Left hindlimb (tissue), 1 donor: ENCODE measurements around the gene RPL22.

Source experiments
- DNase-seq: peaks from one replicate; pipeline ENCODE4 v3.0.0-alpha.2; 2018

The RPL22 gene

DNA sequence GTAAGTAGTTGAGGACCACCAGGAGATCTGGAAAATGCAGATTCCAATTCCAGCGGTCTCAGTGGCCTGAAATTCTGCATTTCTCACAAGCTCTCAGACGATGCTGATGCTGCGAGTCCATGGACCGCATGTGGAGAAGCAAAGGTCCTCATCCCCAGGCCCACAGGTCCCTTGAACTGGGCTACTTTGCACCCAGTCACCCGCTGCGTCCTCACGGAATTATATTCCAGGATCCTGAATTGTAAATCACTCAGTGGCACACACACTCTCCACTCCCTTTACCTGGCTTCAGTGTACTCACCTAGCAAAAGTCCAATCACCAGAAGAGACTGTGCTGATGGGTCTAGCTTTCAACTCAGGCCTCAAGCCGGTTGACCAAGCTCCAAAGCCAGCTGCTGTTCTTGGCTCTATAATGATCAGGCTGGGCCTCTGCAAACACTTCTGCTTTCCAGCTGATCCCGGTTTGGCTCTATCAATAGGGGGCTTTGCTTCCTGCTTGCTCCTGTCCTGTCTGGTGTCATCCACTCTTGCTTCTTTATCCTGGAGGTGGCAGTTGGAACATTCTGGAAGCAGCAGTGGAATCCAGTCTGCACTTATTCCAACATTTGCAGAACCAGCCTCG is 904 bp upstream of the RPL22 start:
- DNase-seq = no peak

DNA sequence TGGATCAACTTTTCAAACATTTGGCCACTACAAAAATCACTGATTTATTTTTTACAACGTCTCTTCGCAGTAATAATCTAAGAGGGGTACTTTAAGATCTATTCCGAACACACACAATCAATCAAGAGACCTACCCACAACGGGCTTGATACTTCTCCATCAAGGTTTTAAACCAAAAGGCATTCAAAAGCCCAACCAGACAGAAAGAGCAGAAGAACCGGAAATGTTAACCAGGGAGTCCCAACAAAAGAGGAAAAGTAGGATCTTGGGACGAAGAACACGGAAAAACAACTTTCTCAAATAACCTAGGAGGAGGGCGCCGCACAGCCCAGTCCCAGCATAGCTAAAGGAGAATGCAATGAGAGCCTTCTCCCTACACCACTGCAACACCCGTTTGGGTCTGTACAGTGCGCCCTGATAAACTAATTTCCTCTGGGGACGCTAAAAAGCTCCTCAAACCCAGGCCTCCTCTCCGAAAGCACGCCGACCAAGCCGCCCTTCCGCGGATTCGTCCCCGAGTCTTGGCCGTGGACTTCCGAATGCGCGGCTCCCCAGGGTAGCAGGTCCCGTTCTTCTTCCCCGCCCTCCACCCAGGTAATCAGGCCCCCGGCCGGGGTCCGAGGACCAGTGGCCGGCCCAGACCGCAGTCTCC is 623 bp downstream of the RPL22 start:
- DNase-seq = no peak

DNA sequence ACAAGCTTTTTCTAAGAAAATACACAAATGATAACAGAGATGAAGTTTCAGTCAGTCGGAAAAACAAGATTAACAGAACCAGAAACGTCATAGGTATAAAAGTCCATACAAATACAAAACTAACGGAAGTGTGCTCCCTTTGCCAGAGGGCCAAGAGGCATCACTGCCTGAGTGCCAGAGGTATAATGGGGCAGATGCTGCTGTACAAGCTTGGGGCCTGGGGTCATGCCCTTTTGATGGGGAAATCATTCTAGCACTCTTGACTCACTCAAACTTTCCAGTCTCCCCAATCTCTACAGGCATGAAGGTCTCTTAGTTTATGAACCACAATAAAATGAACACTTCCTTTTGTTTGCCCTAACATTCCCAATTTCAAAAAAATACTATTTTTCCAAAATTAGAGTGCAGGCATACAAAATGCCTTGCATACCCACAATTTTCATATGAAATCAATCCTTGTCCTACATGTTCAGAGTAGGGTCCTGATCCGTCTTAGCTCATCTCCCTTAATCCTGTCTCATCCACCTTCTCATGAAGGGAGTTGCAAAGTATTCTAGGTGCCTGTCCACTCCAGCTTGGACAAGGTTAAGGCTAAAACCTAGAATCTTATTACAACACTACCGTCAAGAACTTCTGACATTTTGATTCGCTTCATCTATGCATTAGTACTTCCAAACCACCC is 1.5 kb downstream of the RPL22 start:
- no peak for DNase-seq

DNA sequence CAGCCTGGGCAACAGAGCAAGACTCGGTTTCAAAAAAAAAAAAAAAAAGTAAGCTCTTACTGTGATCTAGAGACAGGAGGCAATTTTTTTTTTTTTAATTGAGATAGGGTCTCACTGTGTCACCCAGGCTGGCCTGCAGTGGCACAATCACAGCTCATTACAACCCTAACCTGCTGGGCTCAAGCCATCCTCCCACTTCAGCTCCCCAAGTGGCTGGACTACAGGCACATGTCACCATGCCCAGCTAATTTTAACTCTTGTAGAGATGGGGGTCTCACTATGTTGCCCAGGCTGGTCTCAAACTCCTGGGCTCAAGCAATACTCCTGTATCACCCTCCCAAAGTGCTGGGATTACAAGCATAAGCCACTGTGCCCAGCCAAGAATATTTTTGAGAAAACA is 7.4 kb downstream of the RPL22 start:
- DNase-seq = no peak

- DNase-seq = no peak
Measured at GRCh38 chr1:6188466-6188865, 10.9 kb downstream of the RPL22 start.

DNA sequence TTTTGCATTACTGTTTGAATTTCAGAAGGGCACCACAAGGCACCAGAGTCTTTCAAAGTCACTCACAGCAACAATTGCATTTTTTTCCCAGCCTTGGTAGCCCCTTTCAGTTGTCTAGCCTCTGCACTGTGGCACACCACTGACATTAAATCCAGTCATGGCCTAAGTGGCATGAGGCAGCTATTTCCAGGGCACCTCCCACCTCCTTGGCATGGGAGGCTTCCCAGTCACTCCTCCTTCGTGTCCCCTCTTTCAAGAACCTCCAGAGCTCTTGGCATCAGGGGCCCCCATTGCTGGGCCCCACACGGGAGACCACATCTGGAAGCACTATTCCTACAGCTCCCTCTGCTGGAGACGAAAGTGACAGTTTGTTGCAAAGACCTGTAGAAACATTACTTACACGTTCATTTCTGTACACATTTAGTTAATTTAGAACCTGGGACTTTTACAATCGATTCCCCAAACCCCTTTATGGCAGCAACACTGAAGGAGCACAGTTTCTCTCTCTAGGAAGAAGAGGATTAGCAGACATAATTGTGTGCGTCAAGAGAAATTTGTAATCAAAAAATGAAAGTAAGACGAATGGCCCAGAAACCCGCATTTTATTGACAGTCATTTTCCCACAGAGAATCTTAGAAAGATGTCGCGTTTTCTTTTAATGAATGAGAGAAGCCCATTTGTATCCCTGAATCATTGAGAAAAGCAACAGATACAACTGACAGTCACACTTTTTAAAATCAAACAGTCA is 13.6 kb downstream of the RPL22 start:
- DNase-seq = no peak

- no peak for DNase-seq
Measured at GRCh38 chr1:6185151-6185550, 14.2 kb downstream of the RPL22 start.

- no peak for DNase-seq
Measured at GRCh38 chr1:6184083-6184783, 15.2 kb downstream of the RPL22 start.

DNA sequence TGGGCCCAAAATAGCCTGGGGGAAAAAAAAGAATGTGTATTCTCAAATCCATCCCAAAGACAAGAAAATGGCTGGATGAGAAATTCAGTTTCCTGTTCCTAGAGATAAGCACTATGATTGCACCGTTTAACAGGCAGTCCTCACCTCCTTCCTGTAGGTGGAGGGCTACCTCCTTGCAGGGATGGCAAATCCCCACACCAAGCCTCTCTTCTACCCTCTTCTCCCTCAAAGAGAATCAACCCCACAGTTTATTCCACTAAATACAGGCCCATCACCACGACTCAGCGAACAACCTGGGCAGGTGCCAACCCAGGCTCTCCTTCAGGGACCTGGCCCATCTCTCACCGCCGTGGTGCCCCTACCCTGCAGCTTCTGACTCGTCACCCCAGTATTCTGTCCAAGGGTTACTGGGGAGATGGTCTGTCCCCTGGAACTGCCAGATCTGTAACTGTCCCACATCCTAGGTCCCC is 15.8 kb downstream of the RPL22 start:
- DNase-seq = no peak

DNA sequence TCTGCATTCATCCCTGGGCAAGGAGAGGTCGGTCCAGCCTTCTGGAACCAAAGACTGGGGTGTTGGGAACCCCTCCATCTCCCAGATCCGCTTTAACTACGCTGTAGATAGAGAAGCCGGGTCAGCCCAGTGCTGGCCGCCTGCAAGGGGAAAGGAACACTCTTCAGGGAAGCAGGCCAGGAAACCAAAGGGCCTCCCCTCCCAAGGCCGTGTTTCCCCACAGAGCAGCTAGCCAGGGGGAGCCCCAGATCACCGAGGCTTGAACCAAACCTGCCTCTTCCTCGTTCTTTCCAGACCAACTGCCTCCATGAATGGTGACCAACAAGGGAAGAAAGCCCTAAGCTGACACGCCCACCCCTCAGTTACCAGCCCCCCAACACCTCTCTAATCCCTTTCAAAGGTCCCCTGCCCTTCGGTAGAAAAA is 18.0 kb downstream of the RPL22 start:
- no peak for DNase-seq

- no peak for DNase-seq
Measured at GRCh38 chr1:6180707-6181311, 18.6 kb downstream of the RPL22 start.

GRCh38 chr1:6180268-6180706 is 19.1 kb downstream of the RPL22 start, which contains the start of gene CHD5:
Gene CHD5 (minus strand): TSS chr1:6180321. CDS start chr1:6180023, 298 bp downstream.
- no peak for DNase-seq

DNA sequence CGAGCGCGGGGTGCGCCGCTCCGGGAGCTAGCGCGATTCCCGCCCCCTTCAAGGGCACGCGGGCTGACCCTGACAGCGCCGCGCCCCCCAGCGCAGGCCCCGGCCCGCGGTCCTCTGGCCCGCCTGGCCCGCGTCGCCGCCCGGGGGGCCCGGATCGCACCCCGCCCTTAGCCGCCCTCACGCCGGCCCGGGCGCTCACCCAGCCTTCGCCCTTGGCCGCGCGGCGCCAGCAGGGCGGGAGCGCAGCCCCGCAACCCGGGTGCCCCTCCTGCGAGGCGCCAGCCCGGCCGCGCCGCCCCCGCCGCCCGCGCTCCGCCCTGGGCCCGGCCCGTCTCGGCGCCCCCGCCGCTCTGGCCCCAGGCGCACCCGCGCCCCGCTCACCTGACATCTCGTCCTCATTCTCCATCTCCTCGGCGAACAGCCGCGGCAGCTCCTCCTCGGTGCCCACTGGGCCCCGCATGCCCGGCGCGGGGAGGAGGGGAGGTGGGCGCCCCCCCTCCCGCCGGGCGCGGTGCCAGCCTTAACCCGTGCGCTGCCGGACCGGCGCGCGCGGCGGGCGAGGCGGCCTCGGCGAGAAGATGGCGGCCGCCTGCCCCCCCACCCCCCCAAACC is 19.7 kb downstream of the RPL22 start:
- DNase-seq = no peak

DNA sequence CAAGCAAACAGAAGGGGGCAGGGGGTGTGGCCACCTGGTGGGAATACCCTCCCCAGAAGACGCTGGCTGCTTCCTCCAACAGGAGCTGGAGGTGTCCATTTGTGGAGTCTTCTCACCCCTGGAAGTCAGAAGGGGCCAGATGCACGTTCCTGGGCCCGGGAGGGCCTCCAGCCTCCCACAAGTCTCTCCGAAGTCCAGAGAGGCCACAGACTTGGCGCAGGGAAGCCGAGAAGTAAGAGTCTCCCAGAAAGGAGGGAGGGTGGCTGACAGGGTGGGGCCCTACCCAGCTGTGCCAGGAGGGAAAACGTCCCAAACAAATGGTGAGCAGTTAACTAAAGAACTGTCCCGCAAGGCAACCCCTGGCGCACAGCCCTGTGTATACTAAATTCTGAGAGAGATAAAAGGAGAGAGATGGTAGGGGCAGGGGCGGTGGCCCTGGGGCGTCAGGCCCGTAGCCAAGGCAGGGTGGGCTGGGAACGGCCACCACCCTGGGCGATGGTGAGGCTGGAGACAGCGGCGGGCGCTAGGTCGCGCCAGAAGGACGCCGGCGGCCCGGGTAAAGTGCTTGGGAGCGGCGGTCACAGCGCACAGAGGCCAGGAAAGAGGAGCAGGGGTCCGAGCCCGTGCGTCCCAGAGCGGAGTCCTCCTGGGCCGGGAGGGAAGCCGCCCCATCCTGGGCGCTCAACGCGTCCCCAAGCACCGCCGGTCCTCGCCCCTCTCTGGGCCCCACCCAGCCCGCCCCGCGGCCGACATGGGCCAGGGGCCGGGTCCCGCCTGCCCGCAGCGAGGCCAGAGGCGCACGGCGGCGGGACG is 20.4 kb downstream of the RPL22 start:
- no peak for DNase-seq

- DNase-seq = no peak
Measured at GRCh38 chr1:6177681-6178380, 21.6 kb downstream of the RPL22 start.

GRCh38 chr1:6176779-6177178 is 22.6 kb downstream of the RPL22 start:
- no peak for DNase-seq

- no peak for DNase-seq
Measured at GRCh38 chr1:6175411-6175828, 24.0 kb downstream of the RPL22 start.

DNA sequence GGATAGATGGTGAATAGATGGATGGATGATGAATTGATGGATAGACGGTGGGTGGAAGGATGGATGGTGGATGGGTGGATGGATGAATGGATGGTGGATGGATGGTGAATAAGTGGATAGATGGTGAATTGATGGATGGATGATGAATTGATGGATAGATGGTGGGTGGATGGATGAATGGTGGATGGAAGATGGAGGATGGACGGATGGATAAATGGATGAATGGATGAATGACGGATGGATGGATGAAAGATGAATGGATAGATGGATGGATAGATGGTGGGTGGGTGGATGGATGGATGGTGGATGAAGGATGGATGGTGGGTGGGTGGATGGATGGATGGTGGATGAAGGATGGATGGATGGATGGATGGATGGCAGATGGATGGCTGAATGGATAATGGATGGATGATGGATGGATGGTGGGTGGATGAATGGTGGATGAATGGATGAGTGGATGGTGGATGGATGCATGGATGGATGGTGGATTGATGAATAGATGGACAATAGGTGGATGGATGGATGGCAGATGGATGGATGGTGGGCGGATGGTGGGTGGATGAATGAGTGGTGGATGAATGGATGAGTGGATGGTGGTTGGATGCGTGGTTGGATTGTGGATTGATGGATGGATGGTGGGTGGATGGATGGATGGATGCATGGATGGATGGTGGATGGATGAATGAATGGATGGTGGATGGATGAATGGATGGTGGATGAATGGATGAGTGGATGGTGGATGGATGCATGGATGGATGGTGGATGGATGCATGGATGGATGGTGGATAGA is 24.6 kb downstream of the RPL22 start:
- no peak for DNase-seq

DNA sequence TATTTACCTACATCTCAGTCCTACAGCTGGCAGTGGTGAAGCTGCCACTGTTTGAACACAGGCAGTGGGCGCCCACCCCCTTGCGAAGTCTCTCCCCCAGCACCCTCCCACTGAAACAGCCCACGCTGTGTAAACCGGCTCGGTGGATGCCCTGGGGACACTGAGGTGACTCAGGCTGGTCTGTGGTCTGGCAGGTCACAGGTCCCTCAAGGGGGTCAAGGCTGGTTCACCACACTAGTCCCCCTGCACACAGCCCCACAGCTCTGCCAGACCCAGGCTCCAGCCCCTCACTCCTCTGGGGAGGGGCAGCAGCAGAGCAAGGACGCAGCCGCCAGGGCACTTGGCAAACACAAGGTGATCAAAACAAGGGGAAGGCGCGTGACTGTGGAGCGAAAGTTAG is 26.8 kb downstream of the RPL22 start:
- no peak for DNase-seq
